Mesendoderm (in vitro differentiated cells): ENCODE data around the gene TOMM40.
A peak's percentile ranks its signal among the peaks of the same experiment; 100 is the strongest.

Experiments
- DNase-seq: peaks from one replicate; pipeline ENCODE4 v3.0.0; 2013
- H2AK5ac ChIP-seq: 2 replicates; pipeline ENCODE4 v1.6.1; 2013; ENCODE audit warnings: low read length, inconsistent platforms
- H2BK120ac ChIP-seq: 2 replicates; pipeline ENCODE4 v1.6.1; 2013; ENCODE audit warnings: low read depth, mild to moderate bottlenecking, low read length, moderate library complexity, mixed read lengths
- H2BK15ac ChIP-seq: replicated peaks from 2 replicates; pipeline ENCODE4 v1.6.1; 2013; ENCODE audit warnings: low read depth, mild to moderate bottlenecking, moderate library complexity
- H2BK5ac ChIP-seq: 2 replicates; pipeline ENCODE4 v1.6.1; 2013; ENCODE audit warnings: low read length, inconsistent platforms
- H3K18ac ChIP-seq: 2 replicates; pipeline ENCODE4 v1.6.1; 2013; ENCODE audit warnings: mild to moderate bottlenecking, low read length, mixed read lengths
- H3K23ac ChIP-seq: one replicate; pipeline ENCODE4 v1.6.1; 2013; ENCODE audit warnings: low read length
- H3K27ac ChIP-seq: 2 replicates; pipeline ENCODE4 v1.5.1; 2013; ENCODE audit warnings: low read depth, mild to moderate bottlenecking, inconsistent platforms, low read length, moderate library complexity
- H3K27me3 ChIP-seq: 2 replicates; pipeline ENCODE4 v1.6.1; 2013; ENCODE audit warnings: low read length, control low read depth, mild to moderate bottlenecking, inconsistent platforms; ENCODE audit not compliant: insufficient read depth, poor library complexity
- H3K36me3 ChIP-seq: 2 replicates; pipeline ENCODE4 v1.6.1; 2013; ENCODE audit warnings: low read length, inconsistent platforms; ENCODE audit not compliant: control insufficient read depth, insufficient read depth
- H3K4ac ChIP-seq: one replicate; pipeline ENCODE4 v1.6.1; 2013; ENCODE audit warnings: low read depth, mild to moderate bottlenecking, low read length, moderate library complexity
- H3K4me1 ChIP-seq: 2 replicates; pipeline ENCODE4 v1.6.1; 2013; ENCODE audit warnings: low read depth, low read length, inconsistent platforms; ENCODE audit not compliant: control insufficient read depth
- H3K4me2 ChIP-seq: 2 replicates; pipeline ENCODE4 v1.6.1; 2013; ENCODE audit warnings: low read length
- H3K4me3 ChIP-seq: 2 replicates; pipeline ENCODE4 v1.5.1; 2013; ENCODE audit warnings: mild to moderate bottlenecking, low read length
- H3K56ac ChIP-seq: one replicate; pipeline ENCODE4 v1.6.1; 2013; ENCODE audit warnings: low read length
- H3K79me1 ChIP-seq: 2 replicates; pipeline ENCODE4 v1.6.1; 2013; ENCODE audit warnings: low read length, inconsistent platforms
- H3K79me2 ChIP-seq: 2 replicates; pipeline ENCODE4 v1.6.1; 2013; ENCODE audit warnings: mild to moderate bottlenecking, low read length; ENCODE audit not compliant: control insufficient read depth, insufficient read depth
- H3K9ac ChIP-seq: 2 replicates; pipeline ENCODE4 v1.6.1; 2013; ENCODE audit warnings: low read length, inconsistent platforms
- H4K5ac ChIP-seq: one replicate; pipeline ENCODE4 v1.6.1; 2013; ENCODE audit warnings: low read length
- H4K8ac ChIP-seq: one replicate; pipeline ENCODE4 v1.6.1; 2013; ENCODE audit warnings: low read depth, mild to moderate bottlenecking, control low read depth, low read length, moderate library complexity
- WGBS: extraction: QIAGEN DNeasy Blood & Tissue Kit; methylation state at CpG from one replicate; pipeline ENCODE4 v1.1.7; 2013; ENCODE audit warnings: low lambda C conversion rate, missing lambda C conversion rate; ENCODE audit not compliant: insufficient coverage; ENCODE audit errors: extremely low coverage; 5-methylcytosine and 5-hydroxymethylcytosine counted together

TOMM40 gene

DNA sequence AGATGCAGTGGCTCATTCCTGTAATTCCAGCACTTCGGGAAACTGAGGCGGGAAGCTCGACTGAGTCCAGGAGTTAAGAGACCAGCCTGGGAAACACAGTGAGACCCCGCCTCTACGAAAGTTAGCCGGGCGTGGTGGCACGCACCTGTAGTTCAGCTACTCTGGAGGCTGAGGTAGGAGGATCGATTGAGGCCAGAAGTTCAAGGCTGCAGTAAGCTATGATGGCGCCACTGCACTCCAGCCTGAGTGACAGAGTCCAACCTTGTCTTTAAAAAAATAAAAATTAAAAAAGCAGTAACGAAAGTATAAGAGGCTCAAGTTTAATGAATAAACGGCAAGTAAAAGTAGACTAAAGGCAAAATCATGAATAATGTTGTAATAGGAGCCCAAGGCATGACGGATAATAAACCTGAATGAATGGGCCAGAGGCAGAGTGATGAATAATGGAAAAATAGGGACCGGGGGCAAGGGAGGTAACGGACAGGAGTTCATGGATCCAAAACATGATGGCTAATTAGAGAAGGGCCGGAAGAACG is 1.2 kb upstream of the TOMM40 start:
- H3K56ac ChIP-seq = peak overlapping the region; percentile 73
- no peak overlapping the region for H3K23ac ChIP-seq
- H2AK5ac ChIP-seq = no peak overlapping the region
- peak overlapping the region; percentile 24 for H3K18ac ChIP-seq
- H4K8ac ChIP-seq = no peak overlapping the region
- peak overlapping the region; percentile 66 for H3K9ac ChIP-seq
- no peaks in the 10 kb centered on the region for H3K4me1 ChIP-seq
- no peak overlapping the region for H3K4me3 ChIP-seq
- no peak overlapping the region for H2BK5ac ChIP-seq
- H3K4me2 ChIP-seq = peak overlapping the region; percentile 42
- peaks cover 15% of the 10 kb centered on the region for H3K79me1 ChIP-seq
- H2BK15ac ChIP-seq = no peak overlapping the region
- no peak overlapping the region for H2BK120ac ChIP-seq
- no CpG with 5 or more reads among the region's 17 CpGs for WGBS
- peaks cover 29% of the 10 kb centered on the region for H3K79me2 ChIP-seq
- H3K36me3 ChIP-seq = peaks cover 11% of the 10 kb centered on the region
- no peak for DNase-seq
- no peak overlapping the region for H4K5ac ChIP-seq
- no peak overlapping the region for H3K4ac ChIP-seq
- no peaks in the 10 kb centered on the region for H3K27me3 ChIP-seq
- peak overlapping the region; percentile 62 for H3K27ac ChIP-seq

DNA sequence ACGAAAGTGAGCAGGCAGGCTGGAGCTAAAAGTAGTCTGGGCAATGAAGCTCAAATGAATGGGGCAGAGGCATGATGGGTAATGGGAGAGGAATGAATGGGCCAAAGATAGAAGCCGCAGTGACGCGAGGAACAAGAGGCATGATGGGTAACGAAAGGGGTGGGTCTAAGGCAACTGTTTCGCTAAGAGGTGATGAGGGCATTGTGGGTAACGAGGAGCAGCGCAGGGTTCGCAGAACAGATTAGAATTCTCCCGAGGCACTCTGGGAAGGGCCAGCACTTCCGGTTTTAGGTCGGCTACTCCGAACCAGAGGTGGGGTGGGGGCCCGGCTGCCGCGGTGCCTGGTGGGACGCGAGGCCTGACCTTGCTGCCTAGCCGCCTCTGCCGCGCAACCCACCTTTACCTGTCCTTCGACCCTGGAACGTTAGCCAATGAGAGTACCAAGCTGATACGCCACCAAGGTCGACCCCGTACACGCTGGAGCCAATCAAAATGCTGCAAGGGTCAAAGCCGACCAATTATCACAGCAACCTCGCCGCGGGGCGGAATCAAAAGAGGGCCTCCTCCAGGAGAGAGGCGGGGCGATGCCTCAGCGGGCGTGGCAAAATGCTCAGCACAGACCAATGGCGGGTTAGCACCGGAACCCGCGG is 563 bp upstream of the TOMM40 start:
- Histone ChIP-seq H3K36me3 (peaks cover 13% of the 10 kb centered on the region), H3K79me2 (peaks cover 30% of the 10 kb centered on the region), H3K27ac (peak overlapping the region; percentile 62), H2BK120ac (no peak overlapping the region), H4K8ac (no peak overlapping the region), H3K4me1 (no peaks in the 10 kb centered on the region), H3K79me1 (peaks cover 17% of the 10 kb centered on the region), H3K56ac (peak overlapping the region; percentile 73), H3K4ac (no peak overlapping the region), H2AK5ac (no peak overlapping the region), H3K27me3 (no peaks in the 10 kb centered on the region), H3K9ac (peak overlapping the region; percentile 66), H4K5ac (no peak overlapping the region), H2BK15ac (no peak overlapping the region), H3K4me3 (no peak overlapping the region), H3K23ac (no peak overlapping the region), H3K4me2 (peak overlapping the region; percentile 42), H2BK5ac (no peak overlapping the region), H3K18ac (peak overlapping the region; percentile 24)
- WGBS = no CpG with 5 or more reads among the region's 40 CpGs
- peak; percentile 100 for DNase-seq

DNA sequence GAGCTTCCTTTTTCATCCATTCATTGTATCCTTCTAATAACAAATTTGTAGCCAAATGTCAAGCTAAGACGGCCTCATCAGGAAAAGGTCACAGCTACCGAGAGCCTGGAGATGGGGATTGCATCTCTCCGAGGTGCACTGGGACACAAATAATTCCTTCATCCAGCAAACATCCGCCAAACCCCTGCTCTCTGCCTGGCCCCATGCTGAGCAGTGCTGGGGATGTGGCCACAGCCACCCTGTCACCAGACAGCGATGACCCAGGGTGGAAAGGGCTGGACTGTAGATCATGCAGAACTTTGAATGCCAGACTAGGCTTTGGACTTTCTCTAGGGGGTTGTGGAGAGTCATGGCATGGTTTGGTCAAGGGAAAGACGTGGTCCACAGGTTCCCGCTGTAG is 1.9 kb downstream of the TOMM40 start:
- Histone ChIP-seq H3K36me3 (peaks cover 13% of the 10 kb centered on the region), H3K23ac (no peak overlapping the region), H4K5ac (no peak overlapping the region), H2BK15ac (no peak overlapping the region), H3K27me3 (no peaks in the 10 kb centered on the region), H3K9ac (no peak overlapping the region), H3K56ac (no peak overlapping the region), H3K4me1 (no peaks in the 10 kb centered on the region), H3K4me3 (no peak overlapping the region), H2AK5ac (no peak overlapping the region), H3K4ac (no peak overlapping the region), H3K27ac (no peak overlapping the region), H2BK5ac (no peak overlapping the region), H2BK120ac (no peak overlapping the region), H3K4me2 (no peak overlapping the region), H3K79me1 (peaks cover 24% of the 10 kb centered on the region), H4K8ac (no peak overlapping the region), H3K79me2 (peaks cover 30% of the 10 kb centered on the region), H3K18ac (no peak overlapping the region)
- no CpG with 5 or more reads among the region's 7 CpGs for WGBS
- DNase-seq = no peak

DNA sequence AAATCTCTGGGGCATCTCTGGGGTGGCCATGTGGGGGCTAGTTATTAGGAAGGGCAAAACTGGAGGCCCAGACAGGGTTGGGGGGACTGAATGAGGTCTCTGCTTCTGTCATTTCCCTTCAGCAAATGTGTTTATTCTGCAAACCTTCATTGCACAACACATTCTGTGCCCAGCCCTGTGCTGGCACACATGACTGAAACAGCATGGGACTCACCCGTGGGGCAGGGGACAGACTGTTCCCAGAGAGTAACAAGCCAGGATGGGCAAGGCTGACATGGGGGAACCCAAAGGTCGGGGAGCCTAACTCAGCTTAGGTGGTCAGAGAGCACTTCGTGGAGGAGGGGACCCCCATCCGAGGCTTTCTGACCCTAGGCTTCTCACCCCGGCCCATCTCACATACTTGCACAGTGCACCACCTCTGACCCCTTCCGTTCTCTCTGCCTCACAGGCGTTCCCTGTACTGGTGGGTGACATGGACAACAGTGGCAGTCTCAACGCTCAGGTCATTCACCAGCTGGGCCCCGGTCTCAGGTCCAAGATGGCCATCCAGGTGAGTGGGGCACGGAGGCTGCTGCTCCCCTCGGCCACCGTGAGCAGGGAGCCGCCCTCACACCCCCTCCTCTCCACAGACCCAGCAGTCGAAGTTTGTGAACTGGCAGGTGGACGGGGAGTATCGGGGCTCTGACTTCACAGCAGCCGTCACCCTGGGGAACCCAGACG is 2.4 kb downstream of the TOMM40 start:
- no peaks in the 10 kb centered on the region for H3K4me1 ChIP-seq
- DNase-seq = no peak
- H2AK5ac ChIP-seq = no peak overlapping the region
- H2BK5ac ChIP-seq = no peak overlapping the region
- H3K27ac ChIP-seq = no peak overlapping the region
- no peak overlapping the region for H3K4ac ChIP-seq
- no peak overlapping the region for H4K5ac ChIP-seq
- no peak overlapping the region for H3K56ac ChIP-seq
- no peak overlapping the region for H2BK120ac ChIP-seq
- no CpG with 5 or more reads among the region's 18 CpGs for WGBS
- no peaks in the 10 kb centered on the region for H3K27me3 ChIP-seq
- H3K23ac ChIP-seq = no peak overlapping the region
- peaks cover 24% of the 10 kb centered on the region for H3K79me1 ChIP-seq
- no peak overlapping the region for H4K8ac ChIP-seq
- no peak overlapping the region for H3K18ac ChIP-seq
- H3K79me2 ChIP-seq = peaks cover 30% of the 10 kb centered on the region
- H3K4me3 ChIP-seq = no peak overlapping the region
- H3K4me2 ChIP-seq = no peak overlapping the region
- H3K36me3 ChIP-seq = peaks cover 16% of the 10 kb centered on the region
- no peak overlapping the region for H2BK15ac ChIP-seq
- no peak overlapping the region for H3K9ac ChIP-seq

DNA sequence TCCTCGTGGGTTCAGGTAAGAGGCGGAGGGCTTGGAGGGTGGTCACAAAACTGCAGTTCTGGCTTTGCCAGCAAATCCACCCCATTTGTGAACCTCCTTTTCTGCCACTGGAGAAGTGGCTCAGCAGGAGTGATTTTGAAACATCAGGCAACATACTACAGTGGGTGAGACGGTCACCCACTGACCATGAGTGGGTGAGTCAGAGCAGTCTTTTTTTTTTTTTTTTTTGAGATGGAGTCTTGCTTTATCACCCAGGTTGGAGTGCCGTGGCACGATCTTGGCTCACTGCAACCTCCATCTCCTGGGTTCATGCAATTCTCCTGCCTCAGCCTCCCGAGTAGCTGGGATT is 3.0 kb downstream of the TOMM40 start:
- no peak overlapping the region for H4K8ac ChIP-seq
- no peak overlapping the region for H3K56ac ChIP-seq
- H3K23ac ChIP-seq = no peak overlapping the region
- H3K79me1 ChIP-seq = peaks cover 24% of the 10 kb centered on the region
- no peak overlapping the region for H2BK15ac ChIP-seq
- H2BK5ac ChIP-seq = no peak overlapping the region
- no peak for DNase-seq
- no peak overlapping the region for H3K4ac ChIP-seq
- no peak overlapping the region for H2AK5ac ChIP-seq
- H3K27me3 ChIP-seq = no peaks in the 10 kb centered on the region
- H3K9ac ChIP-seq = no peak overlapping the region
- H3K4me3 ChIP-seq = no peak overlapping the region
- WGBS = no CpG with 5 or more reads among the region's 6 CpGs
- no peak overlapping the region for H3K4me2 ChIP-seq
- H3K18ac ChIP-seq = no peak overlapping the region
- H2BK120ac ChIP-seq = no peak overlapping the region
- H3K79me2 ChIP-seq = peaks cover 30% of the 10 kb centered on the region
- H3K27ac ChIP-seq = no peak overlapping the region
- peaks cover 16% of the 10 kb centered on the region for H3K36me3 ChIP-seq
- H4K5ac ChIP-seq = no peak overlapping the region
- H3K4me1 ChIP-seq = no peaks in the 10 kb centered on the region
